Gastroesophageal sphincter (tissue), 4 donors: ENCODE results near the gene LRRTM4. TPM values are rescaled to one million over a fixed set of nuclear protein-coding genes. Genes with fewer than 3 reads are reported as not detected.

Experiments
- ATAC-seq: fragments of 150-250 bp; one replicate; pipeline ENCODE4 v1.9.1; 2016; ENCODE audit warnings: mild to moderate bottlenecking, moderate library complexity
- H3K27ac ChIP-seq, 4 donors: fragments of 200-600 bp; sonication (generic) in 3 of 4; 1 replicate in 3 of 4; 2 replicates in 1 of 4; pipeline ENCODE4 v1.5.1; 2016 to 2019
- H3K27me3 ChIP-seq: fragments of 200-600 bp; sonication (generic); one replicate; pipeline ENCODE4 v1.5.1; 2019
- H3K36me3 ChIP-seq, 2 donors: fragments of 200-600 bp; sonication (generic); one replicate each; pipeline ENCODE4 v1.5.1; 2019; ENCODE audit warnings: control low read depth in 1 of 2
- H3K4me1 ChIP-seq, 3 donors: fragments of 200-600 bp; sonication (generic); 1 replicate in 2 of 3; 2 replicates in 1 of 3; pipeline ENCODE4 v1.5.1; 2016 to 2019; ENCODE audit warnings: control low read depth in 2 of 3
- H3K4me3 ChIP-seq, 2 donors: fragments of 200-600 bp; sonication (generic); one replicate each; pipeline ENCODE4 v1.5.1; 2019; ENCODE audit warnings: mild to moderate bottlenecking in 1 of 2, moderate library complexity in 1 of 2
- H3K9me3 ChIP-seq, 3 donors: fragments of 200-600 bp; sonication (generic); one replicate each; pipeline ENCODE4 v1.5.1; 2017 to 2019; ENCODE audit warnings: control low read depth in 2 of 3
- EP300 ChIP-seq: sonication (generic); formaldehyde crosslinking; IDR thresholded peaks from one replicate; pipeline ENCODE4 v1.6.1; 2017; ENCODE audit warnings: antibody characterized with exemption, mild to moderate bottlenecking
- POLR2A ChIP-seq, 2 donors: fragments of 450-650 bp; IDR thresholded peaks; one replicate each; pipeline ENCODE4 v1.6.1; 2017; ENCODE audit warnings: antibody characterized with exemption in 2 of 2, mild to moderate bottlenecking in 2 of 2, moderate library complexity in 1 of 2
- POLR2AphosphoS5 ChIP-seq: sonication (generic); formaldehyde crosslinking; IDR thresholded peaks from one replicate; pipeline ENCODE4 v1.6.1; 2017; ENCODE audit warnings: antibody characterized with exemption
- WGBS, 2 donors: methylation state at CpG; one replicate each; pipeline ENCODE4 v1.1.5; 2018; ENCODE audit warnings: low coverage in 1 of 2; 5-methylcytosine and 5-hydroxymethylcytosine counted together
- total RNA-seq, 4 donors: library from RNA; depleted of rRNA; stranded (reverse); fragments of >200 nt; gene quantifications; one replicate each; pipeline ENCODE4 v1.1.0, GENCODE V29; 2016
- TF ChIP-seq, protein P1 (sequence below), 4 experiments: fragments of 200-600 bp in 2 of 4; fragments of 450-650 bp in 2 of 4; sonication (generic) in 1 of 4; IDR thresholded peaks; one replicate each; pipeline ENCODE4 v1.5.1; 2017 to 2019; ENCODE audit warnings: antibody characterized with exemption in 4 of 4, mild to moderate bottlenecking in 2 of 4, moderate library complexity in 2 of 4

The LRRTM4 gene
- total RNA-seq, 4 donors from 2014 or later, result 0.12 to 0.30 (median 0.27) TPM; not detected in 1

DNA sequence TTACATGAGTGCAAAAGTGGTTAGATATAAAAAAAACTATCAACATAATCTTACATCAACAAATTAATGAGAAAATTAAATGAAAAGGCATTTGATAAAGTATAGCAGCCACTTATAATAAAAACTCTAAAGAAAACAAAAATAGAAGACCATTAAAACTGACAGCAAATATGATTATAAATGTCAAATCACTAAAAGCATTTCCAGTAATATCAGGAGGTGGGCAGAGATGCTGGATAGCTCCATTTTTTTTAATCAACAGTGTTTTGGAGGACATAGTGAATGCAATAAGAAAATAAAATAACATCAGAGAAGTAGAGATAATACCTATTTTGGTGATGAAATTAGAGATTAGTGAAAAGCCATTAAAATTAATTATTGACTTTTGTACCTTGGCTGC lies 173.4 kb downstream of the LRRTM4 start:
- H3K9me3 ChIP-seq, result no peaks in the 10 kb centered on the region
- no peaks in the 10 kb centered on the region for H3K4me1 ChIP-seq
- no peak overlapping the region for H3K4me3 ChIP-seq
- H3K36me3 ChIP-seq, result no peaks in the 10 kb centered on the region
- H3K27ac ChIP-seq, result no peak overlapping the region
- no peaks in the 10 kb centered on the region for H3K27me3 ChIP-seq
- TF ChIP-seq POLR2AphosphoS5, result no peak
- no peak for TF ChIP-seq EP300
- TF ChIP-seq POLR2A (IDR thresholded peaks at IDR 0.05), result no peak
- TF ChIP-seq, protein P1, sequence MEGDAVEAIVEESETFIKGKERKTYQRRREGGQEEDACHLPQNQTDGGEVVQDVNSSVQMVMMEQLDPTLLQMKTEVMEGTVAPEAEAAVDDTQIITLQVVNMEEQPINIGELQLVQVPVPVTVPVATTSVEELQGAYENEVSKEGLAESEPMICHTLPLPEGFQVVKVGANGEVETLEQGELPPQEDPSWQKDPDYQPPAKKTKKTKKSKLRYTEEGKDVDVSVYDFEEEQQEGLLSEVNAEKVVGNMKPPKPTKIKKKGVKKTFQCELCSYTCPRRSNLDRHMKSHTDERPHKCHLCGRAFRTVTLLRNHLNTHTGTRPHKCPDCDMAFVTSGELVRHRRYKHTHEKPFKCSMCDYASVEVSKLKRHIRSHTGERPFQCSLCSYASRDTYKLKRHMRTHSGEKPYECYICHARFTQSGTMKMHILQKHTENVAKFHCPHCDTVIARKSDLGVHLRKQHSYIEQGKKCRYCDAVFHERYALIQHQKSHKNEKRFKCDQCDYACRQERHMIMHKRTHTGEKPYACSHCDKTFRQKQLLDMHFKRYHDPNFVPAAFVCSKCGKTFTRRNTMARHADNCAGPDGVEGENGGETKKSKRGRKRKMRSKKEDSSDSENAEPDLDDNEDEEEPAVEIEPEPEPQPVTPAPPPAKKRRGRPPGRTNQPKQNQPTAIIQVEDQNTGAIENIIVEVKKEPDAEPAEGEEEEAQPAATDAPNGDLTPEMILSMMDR (IDR thresholded peaks at IDR 0.05), result no peak
- ATAC-seq, result no peak

DNA sequence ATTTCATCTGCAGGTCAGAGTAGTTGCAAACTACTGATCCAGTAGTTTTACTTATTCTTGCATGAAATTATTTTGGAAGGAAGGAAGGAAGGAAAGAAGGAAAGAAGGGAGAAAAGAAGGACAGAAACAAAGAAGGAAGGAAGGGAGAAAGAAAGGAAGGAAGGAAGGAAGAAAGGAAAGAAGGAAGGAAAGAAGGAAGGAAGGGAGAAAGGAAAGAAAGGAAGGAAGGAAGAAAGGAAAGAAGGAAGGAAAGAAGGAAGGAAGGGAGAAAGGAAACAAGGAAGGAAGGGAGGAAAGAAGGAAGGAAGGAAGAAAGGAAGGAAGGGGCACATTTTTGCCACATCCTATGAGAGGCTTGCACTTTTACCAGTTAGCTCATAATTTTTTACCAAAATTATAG lies 186.2 kb downstream of the LRRTM4 start:
- H3K27ac ChIP-seq, result no peak overlapping the region
- no peaks in the 10 kb centered on the region for H3K27me3 ChIP-seq
- no peak overlapping the region for H3K4me3 ChIP-seq
- TF ChIP-seq POLR2AphosphoS5 (no peak), EP300 (no peak), POLR2A (IDR thresholded peaks at IDR 0.05) (no peak)
- TF ChIP-seq, protein P1 (IDR thresholded peaks at IDR 0.05), result no peak
- no peak for ATAC-seq
- H3K4me1 ChIP-seq, result no peaks in the 10 kb centered on the region
- H3K36me3 ChIP-seq, result no peaks in the 10 kb centered on the region
- H3K9me3 ChIP-seq, result peaks cover 0 to 11% (median 0%) of the 10 kb centered on the region in 3 donors

DNA sequence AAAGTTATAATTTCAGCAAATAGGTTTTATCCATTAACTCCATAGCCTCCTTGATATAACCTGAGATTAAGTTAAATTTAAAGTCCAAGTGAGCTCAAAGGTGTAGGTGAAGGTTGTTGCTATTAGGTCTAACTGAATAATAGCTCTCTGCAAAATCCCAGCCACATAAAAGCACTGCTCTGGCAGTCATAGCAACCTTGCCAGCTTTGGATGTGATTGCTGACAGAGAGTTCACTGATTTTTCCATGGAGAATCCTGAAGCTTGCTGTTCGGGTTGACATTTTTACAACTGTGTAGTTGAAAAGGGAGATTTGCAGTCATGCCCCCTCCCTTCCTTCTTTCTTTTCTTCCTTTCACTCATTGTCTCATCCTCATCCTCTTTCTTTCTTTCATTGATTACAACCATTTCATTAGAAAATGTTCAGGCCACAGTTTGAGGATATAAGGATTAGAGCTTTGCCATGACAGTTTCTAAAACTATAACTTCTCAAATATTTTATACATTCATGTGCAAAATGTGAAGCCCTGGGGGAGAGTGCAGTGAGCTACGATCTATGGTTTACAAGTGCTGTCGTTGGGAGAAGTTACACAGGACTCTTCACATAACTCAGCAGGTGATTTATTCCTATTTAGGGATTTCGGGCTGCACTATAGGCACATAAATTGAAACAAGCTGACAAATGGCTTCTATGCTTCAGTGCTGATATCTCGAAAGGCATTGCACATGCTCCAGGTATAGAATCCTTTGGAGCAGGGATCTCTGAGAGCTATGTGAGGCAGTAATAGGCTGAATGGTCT lies 193.8 kb downstream of the LRRTM4 start:
- no peaks in the 10 kb centered on the region for H3K27me3 ChIP-seq
- H3K4me3 ChIP-seq, result no peak overlapping the region
- ATAC-seq, result no peak
- no peaks in the 10 kb centered on the region for H3K36me3 ChIP-seq
- 43 to 51% methylated on average over 5 of the region's 5 CpGs for WGBS, 2 donors
- peaks cover 0 to 6% (median 0%) of the 10 kb centered on the region in 3 donors for H3K9me3 ChIP-seq
- no peak overlapping the region for H3K27ac ChIP-seq
- TF ChIP-seq POLR2A (IDR thresholded peaks at IDR 0.05) (no peak), POLR2AphosphoS5 (no peak), EP300 (no peak)
- TF ChIP-seq, protein P1 (IDR thresholded peaks at IDR 0.05), result no peak
- no peaks in the 10 kb centered on the region for H3K4me1 ChIP-seq

DNA sequence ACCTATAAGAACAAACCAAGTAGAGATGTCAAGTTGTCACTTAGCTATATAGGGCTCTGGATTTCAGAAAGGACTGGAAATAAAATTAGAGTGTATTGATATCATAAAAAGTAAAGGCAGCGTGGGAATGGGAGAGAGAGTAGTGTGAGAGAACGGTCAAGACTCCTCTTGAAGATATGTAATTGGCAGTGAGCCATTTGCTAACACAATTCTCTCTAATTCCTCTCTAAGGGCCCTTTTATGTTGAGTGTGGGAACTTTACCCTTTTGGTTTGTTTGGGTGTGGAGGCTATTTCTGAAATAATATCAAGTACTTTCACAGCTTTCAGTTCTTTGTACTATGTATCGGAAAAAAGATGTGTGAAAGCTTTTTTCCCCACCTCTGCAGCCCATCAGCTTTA lies 196.8 kb downstream of the LRRTM4 start:
- WGBS, 2 donors, result 75 to 81% methylated on average over 3 of the region's 3 CpGs
- Histone ChIP-seq H3K27me3 (no peaks in the 10 kb centered on the region), H3K36me3 (no peaks in the 10 kb centered on the region), H3K9me3 (no peaks in the 10 kb centered on the region), H3K27ac (no peak overlapping the region), H3K4me1 (no peaks in the 10 kb centered on the region), H3K4me3 (no peak overlapping the region)
- no peak for ATAC-seq
- TF ChIP-seq EP300, result no peak

DNA sequence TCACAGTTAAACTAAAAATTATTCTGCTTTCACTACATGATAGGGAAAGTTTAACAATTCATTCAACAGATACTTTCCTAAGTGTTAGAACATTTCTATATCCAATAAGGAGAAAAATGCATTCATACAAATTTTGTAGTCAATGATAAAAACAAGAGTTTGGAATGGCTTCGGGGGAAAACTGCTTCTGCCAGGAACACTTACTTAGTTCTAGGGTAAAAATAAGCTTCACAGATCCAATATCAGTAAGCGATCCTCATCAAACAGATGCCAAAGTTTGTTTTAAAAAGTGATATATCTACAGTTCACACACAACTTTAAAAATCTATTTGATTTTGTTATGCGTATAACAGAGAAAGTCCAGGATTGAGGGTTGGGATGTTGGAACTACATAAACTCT lies 199.7 kb downstream of the LRRTM4 start:
- 51 to 86% methylated on average over 3 of the region's 3 CpGs for WGBS, 2 donors
- no peak for ATAC-seq

More for the DNA sequence above, 199.7 kb downstream of the LRRTM4 start:
- no peak overlapping the region for H3K4me3 ChIP-seq
- H3K27me3 ChIP-seq, result no peaks in the 10 kb centered on the region
- H3K27ac ChIP-seq, result no peak overlapping the region
- H3K4me1 ChIP-seq, result no peaks in the 10 kb centered on the region
- H3K36me3 ChIP-seq, result no peaks in the 10 kb centered on the region
- TF ChIP-seq, protein P1 (IDR thresholded peaks at IDR 0.05), result no peak
- no peak for TF ChIP-seq EP300
- TF ChIP-seq POLR2AphosphoS5, result no peak
- no peak for TF ChIP-seq POLR2A (IDR thresholded peaks at IDR 0.05)
- no peaks in the 10 kb centered on the region for H3K9me3 ChIP-seq
